Endothelial cell of umbilical vein (primary cell): ENCODE measurements around the gene THAP4. TPM values are rescaled to one million over a fixed set of nuclear protein-coding genes. Genes with fewer than 3 reads are reported as not detected.

Experiments used
- BruUV-seq: library from RNA; stranded (reverse); fragments of 400-500 nt; replicated peaks from 2 replicates; lab custom pipeline; 2021; lab: Mats Ljungman, UMichigan
- CTCF ChIA-PET: fragments of 300-600, 350-600 bp; sonication (Branson Sonifier 250); formaldehyde crosslinking; loops from one replicate; lab custom pipeline; 2021; ENCODE audit warnings: antibody characterized with exemption, inconsistent platforms; lab: Charles Lee
- POLR2A ChIA-PET: fragments of 300-600, 350-600 bp; sonication (Branson Sonifier 250); formaldehyde crosslinking; loops from one replicate; lab custom pipeline; 2021; ENCODE audit warnings: antibody characterized with exemption, inconsistent platforms; lab: Charles Lee
- DNase-seq: peaks from one replicate; pipeline ENCODE4 v3.0.0-alpha.2; 2011; ENCODE audit warnings: low read depth, low spot score
- FAIRE-seq: peaks from 2 replicates; lab custom pipeline; 2011; peaks lifted over from hg19 to GRCh38; lab: Jason Lieb, UNC
- H2AFZ ChIP-seq: 2 replicates; pipeline ENCODE4 v1.6.0; 2012; ENCODE audit warnings: low read depth, low read length, control low read depth, inconsistent platforms
- H3K27ac ChIP-seq: 2 replicates; pipeline ENCODE4 v1.5.1; 2011; ENCODE audit warnings: low read depth, mild to moderate bottlenecking, control low read depth, low read length, moderate library complexity; ENCODE audit not compliant: insufficient read depth
- H3K27me3 ChIP-seq, 2 experiments: 2 replicates each; pipeline versions ENCODE4 v1.6.0 to v1.6.1; 2011; ENCODE audit warnings: low read length in 2 of 2, mixed read lengths in 1 of 2; ENCODE audit not compliant: control insufficient read depth in 2 of 2, insufficient read depth in 2 of 2
- H3K36me3 ChIP-seq, 2 experiments: 2 replicates in 1 of 2; 3 replicates in 1 of 2; pipeline ENCODE4 v1.5.1; 2011; ENCODE audit warnings: low read length in 2 of 2, mild to moderate bottlenecking in 1 of 2, moderate library complexity in 1 of 2; ENCODE audit not compliant: control insufficient read depth in 2 of 2, insufficient read depth in 2 of 2; ENCODE audit errors: extremely low read depth in 1 of 2
- H3K4me1 ChIP-seq: 3 replicates; pipeline ENCODE4 v1.5.1; 2011; ENCODE audit warnings: mild to moderate bottlenecking, low read length; ENCODE audit not compliant: control insufficient read depth, insufficient read depth; ENCODE audit errors: extremely low read depth
- H3K4me2 ChIP-seq: 2 replicates; pipeline ENCODE4 v1.6.1; 2011; ENCODE audit warnings: low read length, control low read depth, mixed read lengths; ENCODE audit not compliant: insufficient read depth
- H3K4me3 ChIP-seq, 3 experiments: fragments of 200-600 bp in 1 of 3; sonication (generic), shearing (Covaris generic) in 1 of 3; replicated peaks in 1 of 3; 2 replicates each; pipeline ENCODE4 v1.5.1; 2011 to 2016; ENCODE audit warnings: control low read depth in 3 of 3, low read length in 3 of 3, mild to moderate bottlenecking in 2 of 3, inconsistent platforms in 1 of 3, low read depth in 1 of 3, moderate library complexity in 1 of 3; ENCODE audit not compliant: insufficient read depth in 1 of 3
- H3K79me2 ChIP-seq: 2 replicates; pipeline ENCODE4 v1.6.0; 2012; ENCODE audit warnings: low read length, inconsistent platforms; ENCODE audit not compliant: control insufficient read depth, insufficient read depth
- H3K9ac ChIP-seq: replicated peaks from 2 replicates; pipeline ENCODE3; 2011; ENCODE audit warnings: low read length, control low read depth; ENCODE audit not compliant: insufficient read depth; ENCODE audit errors: extremely low read depth
- H3K9me1 ChIP-seq: replicated peaks from 3 replicates; pipeline ENCODE4 v1.6.0; 2011; ENCODE audit warnings: mild to moderate bottlenecking, low read length; ENCODE audit not compliant: control insufficient read depth, insufficient read depth; ENCODE audit errors: extremely low read depth
- H3K9me3 ChIP-seq: replicated peaks from 2 replicates; pipeline ENCODE4 v1.5.1; 2012; ENCODE audit warnings: low read length, inconsistent platforms; ENCODE audit not compliant: control insufficient read depth, insufficient read depth
- H4K20me1 ChIP-seq: replicated peaks from 2 replicates; pipeline ENCODE3; 2011; ENCODE audit warnings: mild to moderate bottlenecking, low read length; ENCODE audit not compliant: control insufficient read depth, insufficient read depth; ENCODE audit errors: extremely low read depth
- EZH2 ChIP-seq: IDR thresholded peaks from 2 replicates; pipeline ENCODE4 v1.6.1; 2012; ENCODE audit warnings: borderline replicate concordance, low read depth, mild to moderate bottlenecking, moderate library complexity, low read length, inconsistent platforms; ENCODE audit not compliant: severe bottlenecking
- FOS ChIP-seq: IDR thresholded peaks from 2 replicates; pipeline ENCODE4 v1.6.1; 2011; ENCODE audit warnings: mild to moderate bottlenecking, low read length, moderate library complexity, borderline replicate concordance; ENCODE audit not compliant: insufficient read depth
- GATA2 ChIP-seq: IDR thresholded peaks from 2 replicates; pipeline ENCODE4 v1.7.0; 2011; ENCODE audit warnings: low read depth, mild to moderate bottlenecking, moderate library complexity, mixed read lengths, low read length; ENCODE audit not compliant: insufficient read length, insufficient read depth
- JUN ChIP-seq: IDR thresholded peaks from 2 replicates; pipeline ENCODE4 v1.6.1; 2011; ENCODE audit warnings: borderline replicate concordance, low read depth; ENCODE audit not compliant: insufficient read length, insufficient read depth
- MYC ChIP-seq: IDR thresholded peaks from one replicate; pipeline ENCODE4 v1.6.1; 2011; ENCODE audit warnings: mild to moderate bottlenecking, low read depth, low read length
- POLR2A ChIP-seq: IDR thresholded peaks from 2 replicates; pipeline ENCODE4 v1.6.1; 2012; ENCODE audit warnings: low read depth, mild to moderate bottlenecking, control low read depth, low read length
- POLR2AphosphoS5 ChIP-seq: IDR thresholded peaks from 2 replicates; pipeline ENCODE4 v1.6.1; 2012; ENCODE audit warnings: low read depth, mild to moderate bottlenecking, control low read depth, low read length, moderate library complexity; ENCODE audit not compliant: insufficient read depth
- dilution Hi-C: fragments of 300-500 bp; cut with MboI; formaldehyde crosslinking; loops from one replicate; pipeline ENCODE4 v1.15.0; 2019; ENCODE audit warnings: low sequenced_read_pairs; ENCODE audit not compliant: extremely low pct_ligation_motif_present
- intact Hi-C: fragments of 100-400 bp; cut with micrococcal nuclease; formaldehyde crosslinking; loops from one replicate; pipeline ENCODE4 v1.10.0; 2022
- polyA plus RNA-seq, 4 experiments: library from polyadenylated mRNA; depleted of rRNA in 3 of 4; stranded (reverse) in 3 of 4; unstranded in 1 of 4; fragments of >200 nt; gene quantifications; 2 replicates each; pipeline versions ENCODE4 v1.2.1 to v1.2.3, GENCODE V29; 2011 to 2012; ENCODE audit warnings: missing spikeins in 1 of 4
- total RNA-seq: library from RNA; stranded (reverse); gene quantifications from 2 replicates; pipeline ENCODE4 v1.2.3, GENCODE V29; 2021
- TF ChIP-seq, protein P1 (sequence below), 2 donors: IDR thresholded peaks; 1 replicate in 1 of 2; 2 replicates in 1 of 2; pipeline ENCODE4 v1.5.1; 2011; ENCODE audit warnings: low read length in 2 of 2, mild to moderate bottlenecking in 2 of 2, moderate library complexity in 2 of 2, control low read depth in 1 of 2, inconsistent platforms in 1 of 2, low read depth in 1 of 2; ENCODE audit not compliant: insufficient read depth in 1 of 2; ENCODE audit errors: extremely low read depth in 1 of 2
- TF ChIP-seq, protein P2 (sequence below): IDR thresholded peaks from 2 replicates; pipeline ENCODE4 v1.6.1; 2011; ENCODE audit not compliant: insufficient read depth, insufficient read length

Gene THAP4
- total and polyA plus RNA-seq, 2 donors (not counting 3 experiments of a cell fraction or from before 2014, with no cell fraction given): 45.4 to 47.4 TPM

- H3K4me1 ChIP-seq: peaks cover 8% of the 10 kb centered on the region
- H3K27me3 ChIP-seq: no peaks in the 10 kb centered on the region
- CTCF ChIA-PET: interaction anchor here (1.1 kb wide), 1 partner anchor 9 kb away, joined by 3 read pairs; no protein-coding TSS in a partner anchor
- H2AFZ ChIP-seq: no peak overlapping the region
- H4K20me1 ChIP-seq: no peaks in the 10 kb centered on the region
- H3K9ac ChIP-seq: no peak overlapping the region
- peak; percentile 27 for DNase-seq
- FAIRE-seq: no peak
- no peak overlapping the region for H3K4me3 ChIP-seq
- peaks cover 0 to 3% of the 10 kb centered on the region in 2 experiments for H3K36me3 ChIP-seq
- TF ChIP-seq JUN: no peak
- TF ChIP-seq, protein P1, sequence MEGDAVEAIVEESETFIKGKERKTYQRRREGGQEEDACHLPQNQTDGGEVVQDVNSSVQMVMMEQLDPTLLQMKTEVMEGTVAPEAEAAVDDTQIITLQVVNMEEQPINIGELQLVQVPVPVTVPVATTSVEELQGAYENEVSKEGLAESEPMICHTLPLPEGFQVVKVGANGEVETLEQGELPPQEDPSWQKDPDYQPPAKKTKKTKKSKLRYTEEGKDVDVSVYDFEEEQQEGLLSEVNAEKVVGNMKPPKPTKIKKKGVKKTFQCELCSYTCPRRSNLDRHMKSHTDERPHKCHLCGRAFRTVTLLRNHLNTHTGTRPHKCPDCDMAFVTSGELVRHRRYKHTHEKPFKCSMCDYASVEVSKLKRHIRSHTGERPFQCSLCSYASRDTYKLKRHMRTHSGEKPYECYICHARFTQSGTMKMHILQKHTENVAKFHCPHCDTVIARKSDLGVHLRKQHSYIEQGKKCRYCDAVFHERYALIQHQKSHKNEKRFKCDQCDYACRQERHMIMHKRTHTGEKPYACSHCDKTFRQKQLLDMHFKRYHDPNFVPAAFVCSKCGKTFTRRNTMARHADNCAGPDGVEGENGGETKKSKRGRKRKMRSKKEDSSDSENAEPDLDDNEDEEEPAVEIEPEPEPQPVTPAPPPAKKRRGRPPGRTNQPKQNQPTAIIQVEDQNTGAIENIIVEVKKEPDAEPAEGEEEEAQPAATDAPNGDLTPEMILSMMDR (IDR thresholded peaks at IDR 0.05; ENCODE audit: extremely low read depth in 1 of 2, insufficient read depth in 1 of 2, low read depth in 1 of 2, low read length in 2 of 2): peak; percentile 34 to 62
- H3K4me2 ChIP-seq: no peak overlapping the region
- no peaks in the 10 kb centered on the region for H3K9me1 ChIP-seq
- no peaks in the 10 kb centered on the region for H3K79me2 ChIP-seq
- no peaks in the 10 kb centered on the region for H3K9me3 ChIP-seq
- BruUV-seq: no TSS peak
- POLR2A ChIA-PET: no interaction called here
- dilution Hi-C loops (no loop called here), intact Hi-C loops (no loop called here)
- H3K27ac ChIP-seq: no peak overlapping the region
Observed at GRCh38 chr2:241595600-241596140, 41.3 kb downstream of the THAP4 start.

GRCh38 chr2:241593271-241593670, 43.7 kb downstream of the THAP4 start:
- FAIRE-seq (no peak), DNase-seq (no peak)
- no peaks in the 10 kb centered on the region for H4K20me1 ChIP-seq
- H2AFZ ChIP-seq: no peak overlapping the region
- no peak overlapping the region for H3K27ac ChIP-seq
- peaks cover 2 to 3% of the 10 kb centered on the region in 2 experiments for H3K36me3 ChIP-seq
- ChIA-PET CTCF (no interaction called here), POLR2A (no interaction called here)
- no peaks in the 10 kb centered on the region for H3K9me1 ChIP-seq
- no peaks in the 10 kb centered on the region for H3K27me3 ChIP-seq
- intact Hi-C loops: no loop called here
- H3K9me3 ChIP-seq: no peaks in the 10 kb centered on the region
- no peak for TF ChIP-seq POLR2A
- TF ChIP-seq POLR2AphosphoS5: no peak
- TF ChIP-seq, protein P1 (IDR thresholded peaks at IDR 0.05; ENCODE audit: extremely low read depth in 1 of 2, insufficient read depth in 1 of 2, low read depth in 1 of 2, low read length in 2 of 2): no peak
- no peak for TF ChIP-seq FOS
- TF ChIP-seq, protein P2, sequence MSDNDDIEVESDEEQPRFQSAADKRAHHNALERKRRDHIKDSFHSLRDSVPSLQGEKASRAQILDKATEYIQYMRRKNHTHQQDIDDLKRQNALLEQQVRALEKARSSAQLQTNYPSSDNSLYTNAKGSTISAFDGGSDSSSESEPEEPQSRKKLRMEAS: no peak
- no peak for TF ChIP-seq GATA2
- no peak for TF ChIP-seq MYC
- TF ChIP-seq EZH2: no peak
- no peak for TF ChIP-seq JUN
- no peak overlapping the region for H3K4me2 ChIP-seq
- dilution Hi-C loops: no loop called here
- no peaks in the 10 kb centered on the region for H3K4me1 ChIP-seq
- BruUV-seq: no TSS peak
- no peak overlapping the region for H3K4me3 ChIP-seq
- H3K79me2 ChIP-seq: no peaks in the 10 kb centered on the region
- no peak overlapping the region for H3K9ac ChIP-seq
